ENCODE data around the gene RBM15.

Gene RBM15

GRCh38 chr1:110350360-110350759 is 11.2 kb downstream of the RBM15 start:
- no peak for DNase-seq (ENCODE audit: extremely low read depth, low read depth)
- TF ChIP-seq CTCF (IDR thresholded peaks at IDR 0.05; ENCODE audit: low read depth, low read length), result no peak

DNA sequence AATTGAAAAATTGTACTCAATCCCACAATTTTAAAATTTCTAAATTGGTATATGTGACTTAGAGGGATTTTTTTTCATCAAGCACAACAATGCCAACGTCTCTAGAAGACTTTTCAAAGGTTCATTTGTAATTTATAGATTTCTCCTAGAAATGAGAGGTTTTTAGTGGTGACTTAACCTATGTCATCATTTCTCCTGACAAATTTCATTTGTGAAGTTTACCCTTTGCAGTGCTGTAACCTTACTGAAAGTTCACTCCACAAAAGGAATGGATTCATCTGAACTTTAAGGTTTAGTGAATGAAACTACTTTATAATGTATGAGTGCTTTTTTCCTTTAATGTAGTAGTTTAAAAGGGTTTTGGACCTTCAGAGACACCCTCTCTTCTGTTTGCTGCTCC is 16.1 kb downstream of the RBM15 start:
- no peak for DNase-seq (ENCODE audit: extremely low read depth, low read depth)
- no peak for TF ChIP-seq CTCF (IDR thresholded peaks at IDR 0.05; ENCODE audit: low read depth, low read length)

GRCh38 chr1:110356379-110356778 is 17.2 kb downstream of the RBM15 start:
- no peak for TF ChIP-seq CTCF (IDR thresholded peaks at IDR 0.05; ENCODE audit: low read depth, low read length)
- no peak for DNase-seq (ENCODE audit: extremely low read depth, low read depth)

- no peak for TF ChIP-seq CTCF (IDR thresholded peaks at IDR 0.05; ENCODE audit: low read depth, low read length)
These were observed 21.3 kb downstream of the RBM15 start for GRCh38 chr1:110360431-110360830.

GRCh38 chr1:110361856-110362255 is 22.7 kb downstream of the RBM15 start:
- no peak for DNase-seq (ENCODE audit: extremely low read depth, low read depth)
- no peak for TF ChIP-seq CTCF (IDR thresholded peaks at IDR 0.05; ENCODE audit: low read depth, low read length)

More at GRCh38 chr1:110360431-110360830, 21.3 kb downstream of the RBM15 start:
- no peak for DNase-seq (ENCODE audit: extremely low read depth, low read depth)

GRCh38 chr1:110364221-110364620 is 25.0 kb downstream of the RBM15 start:
- no peak for DNase-seq (ENCODE audit: extremely low read depth, low read depth)
- TF ChIP-seq CTCF (IDR thresholded peaks at IDR 0.05; ENCODE audit: low read depth, low read length), result no peak

GRCh38 chr1:110370827-110371226 is 31.6 kb downstream of the RBM15 start:
- DNase-seq (ENCODE audit: extremely low read depth, low read depth), result no peak
- TF ChIP-seq CTCF (IDR thresholded peaks at IDR 0.05; ENCODE audit: low read depth, low read length), result no peak
